ENCODE measurements around the gene CDC6. TPM values are rescaled to one million over a fixed set of nuclear protein-coding genes. Genes with fewer than 3 reads are reported as not detected.

The CDC6 gene
- total RNA-seq, 2 donors from 2014 or later: 0.66 to 0.78 TPM

DNA sequence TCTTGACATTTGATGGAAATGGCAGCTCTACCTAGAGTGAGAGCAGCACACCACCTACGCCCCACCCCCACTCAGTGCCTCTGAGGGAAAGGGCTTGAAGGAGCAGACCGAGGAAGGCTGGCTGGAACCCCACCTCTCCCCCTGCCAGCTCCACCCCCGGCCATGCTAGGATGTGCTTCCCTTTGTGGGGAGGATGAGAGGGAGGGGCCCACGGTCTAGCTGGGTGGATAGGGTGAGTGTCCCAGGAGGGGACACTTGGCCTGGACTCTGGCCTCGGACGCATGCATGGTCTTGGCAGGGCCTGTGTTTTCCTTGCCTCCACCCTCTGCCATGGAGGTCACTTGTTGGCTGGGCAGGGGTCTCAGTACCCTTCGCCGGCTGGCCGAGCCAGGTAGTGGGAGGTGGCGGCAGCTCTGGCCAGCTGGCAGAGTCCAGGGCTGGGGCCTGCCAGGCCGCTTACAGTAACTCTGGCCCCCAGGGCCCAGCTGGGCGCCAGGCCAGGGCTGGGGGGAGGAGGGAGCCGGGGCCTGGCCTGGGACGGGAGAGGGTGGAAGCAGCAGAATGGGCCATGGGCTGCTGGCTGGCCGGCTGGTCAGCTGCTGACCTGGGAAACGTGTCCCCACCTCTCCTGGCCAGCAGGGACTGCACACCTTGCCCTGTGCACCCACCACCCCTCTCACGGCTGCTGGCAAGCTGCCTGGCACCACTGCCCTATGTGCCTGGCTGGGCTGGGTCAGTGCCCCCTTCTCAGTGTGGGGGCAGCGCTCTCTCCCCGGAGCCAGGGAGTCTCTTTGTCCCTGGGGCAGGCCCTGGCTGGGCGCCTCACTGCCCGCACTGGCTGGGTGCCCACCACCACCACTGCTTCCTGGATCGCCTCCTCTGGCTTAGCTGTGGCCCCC, 44.3 kb downstream of the CDC6 start:
- intact Hi-C loops (cut with DNase I): no loop called here
- Histone ChIP-seq H3K9me3 (no peaks in the 10 kb centered on the region), H3K4me1 (peaks cover 80% of the 10 kb centered on the region), H3K36me3 (replicated peaks in 1 of 2; ENCODE audit: insufficient read depth in 1 of 2, low read depth in 2 of 2) (no peaks in the 10 kb centered on the region), H3K4me3 (no peak overlapping the region), H3K27me3 (no peaks in the 10 kb centered on the region), H3K27ac (peak overlapping the region; percentile 80 to 91 (median 88))
- DNase-seq: peak; percentile 88 to 93 (median 91)
- 0 to 9% methylated on average over 6 to 21 of the region's 22 CpGs for WGBS, 2 donors
- peak; percentile 90 for ATAC-seq
- TF ChIP-seq POLR2A (IDR thresholded peaks at IDR 0.05): peak in 2 of 3 donors; percentile 10 to 24
- TF ChIP-seq, protein P1, sequence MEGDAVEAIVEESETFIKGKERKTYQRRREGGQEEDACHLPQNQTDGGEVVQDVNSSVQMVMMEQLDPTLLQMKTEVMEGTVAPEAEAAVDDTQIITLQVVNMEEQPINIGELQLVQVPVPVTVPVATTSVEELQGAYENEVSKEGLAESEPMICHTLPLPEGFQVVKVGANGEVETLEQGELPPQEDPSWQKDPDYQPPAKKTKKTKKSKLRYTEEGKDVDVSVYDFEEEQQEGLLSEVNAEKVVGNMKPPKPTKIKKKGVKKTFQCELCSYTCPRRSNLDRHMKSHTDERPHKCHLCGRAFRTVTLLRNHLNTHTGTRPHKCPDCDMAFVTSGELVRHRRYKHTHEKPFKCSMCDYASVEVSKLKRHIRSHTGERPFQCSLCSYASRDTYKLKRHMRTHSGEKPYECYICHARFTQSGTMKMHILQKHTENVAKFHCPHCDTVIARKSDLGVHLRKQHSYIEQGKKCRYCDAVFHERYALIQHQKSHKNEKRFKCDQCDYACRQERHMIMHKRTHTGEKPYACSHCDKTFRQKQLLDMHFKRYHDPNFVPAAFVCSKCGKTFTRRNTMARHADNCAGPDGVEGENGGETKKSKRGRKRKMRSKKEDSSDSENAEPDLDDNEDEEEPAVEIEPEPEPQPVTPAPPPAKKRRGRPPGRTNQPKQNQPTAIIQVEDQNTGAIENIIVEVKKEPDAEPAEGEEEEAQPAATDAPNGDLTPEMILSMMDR (IDR thresholded peaks at IDR 0.05): peak in 2 of 7 experiments; percentile 12 to 31

DNA sequence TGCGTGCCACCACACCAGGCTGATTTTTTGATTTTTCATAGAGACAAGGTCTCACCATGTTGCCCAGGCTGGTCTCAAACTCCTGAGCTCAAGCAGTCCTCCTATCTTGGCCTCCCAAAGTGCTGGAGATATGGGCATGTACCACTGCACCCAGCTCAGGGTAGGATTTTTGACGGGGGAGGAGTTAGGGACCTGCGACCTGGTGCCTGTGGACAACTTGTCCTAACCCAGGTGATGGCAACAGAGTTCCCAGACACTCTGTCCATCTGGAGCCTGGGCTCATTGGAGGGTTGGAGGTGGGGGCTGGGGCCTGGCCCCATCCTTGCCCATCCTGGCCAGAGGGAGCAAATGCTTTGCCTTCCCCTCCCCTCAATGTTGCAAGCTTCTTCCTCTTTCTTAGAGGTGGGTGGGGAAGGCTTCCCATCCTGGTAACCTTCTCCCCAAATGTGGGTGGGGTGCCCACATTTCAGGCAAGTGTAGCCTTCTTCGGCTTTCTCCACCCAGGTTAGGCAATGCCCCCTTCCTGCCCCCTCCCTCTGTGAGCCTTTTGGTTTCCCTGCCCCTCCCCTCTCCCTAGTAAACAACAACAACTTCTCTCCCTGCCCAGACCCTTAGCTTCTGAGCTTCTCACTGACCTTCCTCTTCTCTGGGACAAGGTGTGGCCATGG, 46.2 kb downstream of the CDC6 start:
- no peaks in the 10 kb centered on the region for H3K36me3 ChIP-seq (replicated peaks in 1 of 2; ENCODE audit: insufficient read depth in 1 of 2, low read depth in 2 of 2)
- no peaks in the 10 kb centered on the region for H3K27me3 ChIP-seq
- intact Hi-C loops (cut with DNase I): no loop called here
- no peak overlapping the region for H3K4me3 ChIP-seq
- 80 to 84% methylated on average over 4 of the region's 4 CpGs for WGBS, 2 donors
- ATAC-seq (no peak), DNase-seq (no peak)
- TF ChIP-seq, protein P1 (IDR thresholded peaks at IDR 0.05): no peak
- no peak for TF ChIP-seq POLR2A (IDR thresholded peaks at IDR 0.05)
- peaks cover 67% of the 10 kb centered on the region for H3K4me1 ChIP-seq
- H3K27ac ChIP-seq: peak overlapping the region; percentile 45 to 91 (median 86)
- no peaks in the 10 kb centered on the region for H3K9me3 ChIP-seq

DNA sequence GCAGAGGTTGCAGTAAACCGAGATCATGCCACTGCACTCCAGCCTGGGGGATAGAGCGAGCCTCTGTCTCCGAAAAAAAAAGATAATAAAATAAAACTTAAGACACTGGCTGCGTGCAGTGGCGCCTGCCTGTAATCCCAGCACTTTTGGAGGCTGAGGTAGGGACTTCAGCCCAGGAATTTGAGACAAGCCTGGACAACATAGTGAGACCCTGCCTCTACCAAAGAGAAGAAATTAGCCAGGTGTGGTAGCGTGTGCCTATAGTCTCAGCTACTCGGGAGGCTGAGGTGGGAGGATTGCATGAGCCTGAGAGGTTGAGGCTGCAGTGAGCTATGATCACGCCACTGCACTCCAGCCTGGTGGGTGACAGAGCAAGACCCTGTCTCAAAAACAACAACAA, 47.9 kb downstream of the CDC6 start:
- intact Hi-C loops (cut with DNase I): no loop called here
- DNase-seq: no peak
- TF ChIP-seq, protein P1 (IDR thresholded peaks at IDR 0.05): no peak
- no peak for TF ChIP-seq POLR2A (IDR thresholded peaks at IDR 0.05)
- no peaks in the 10 kb centered on the region for H3K27me3 ChIP-seq
- H3K36me3 ChIP-seq (replicated peaks in 1 of 2; ENCODE audit: insufficient read depth in 1 of 2, low read depth in 2 of 2): no peaks in the 10 kb centered on the region
- peaks cover 57% of the 10 kb centered on the region for H3K4me1 ChIP-seq
- no peak overlapping the region for H3K4me3 ChIP-seq
- peak overlapping the region in 2 of 4 donors; percentile 26 to 91 for H3K27ac ChIP-seq
- no peaks in the 10 kb centered on the region for H3K9me3 ChIP-seq
- WGBS, 2 donors: 75 to 88% methylated on average over 8 of the region's 8 CpGs
- ATAC-seq: no peak

DNA sequence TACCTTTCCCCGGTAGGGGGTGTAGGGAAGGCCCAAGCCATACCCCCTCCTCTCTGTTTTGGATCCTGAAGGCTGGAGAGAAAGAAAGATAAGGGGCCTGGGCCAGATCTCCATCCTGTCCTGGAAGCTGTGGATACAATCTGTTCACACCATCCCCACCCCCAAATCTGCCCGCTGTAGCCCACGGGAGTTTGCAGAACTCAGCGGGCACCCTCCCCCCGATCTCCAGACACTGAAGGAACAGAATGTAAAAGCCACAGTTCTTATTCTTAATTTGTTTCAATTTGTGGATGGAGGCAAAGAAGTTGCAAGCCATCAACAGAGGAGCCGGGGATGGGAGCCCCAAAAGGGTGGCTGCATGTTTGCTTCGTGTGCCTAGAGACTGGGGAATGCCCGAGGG, 49.7 kb downstream of the CDC6 start:
- peaks cover 50% of the 10 kb centered on the region for H3K4me1 ChIP-seq
- TF ChIP-seq, protein P1 (IDR thresholded peaks at IDR 0.05): no peak
- TF ChIP-seq POLR2A (IDR thresholded peaks at IDR 0.05): no peak
- ATAC-seq (no peak), DNase-seq (no peak)
- 79 to 89% methylated on average over 8 of the region's 8 CpGs for WGBS, 2 donors
- no peaks in the 10 kb centered on the region for H3K36me3 ChIP-seq (replicated peaks in 1 of 2; ENCODE audit: insufficient read depth in 1 of 2, low read depth in 2 of 2)
- H3K27ac ChIP-seq: no peak overlapping the region
- no peaks in the 10 kb centered on the region for H3K27me3 ChIP-seq
- intact Hi-C loops (cut with DNase I): no loop called here
- no peaks in the 10 kb centered on the region for H3K9me3 ChIP-seq
- no peak overlapping the region for H3K4me3 ChIP-seq
